GM12878 (cell line): ENCODE results near the gene OSBPL2. TPM values are rescaled to one million over a fixed set of nuclear protein-coding genes. Genes with fewer than 3 reads are reported as not detected.

Experiments
- ATAC-seq: fragments of 200-7000 bp; cut with Tn5 transposase; 3 replicates; pipeline ENCODE4 v1.9.1; 2020; ENCODE audit warnings: mild to moderate bottlenecking, moderate library complexity
- BruUV-seq: library from RNA; stranded (reverse); fragments of 400-500 nt; replicated peaks from 2 replicates; lab custom pipeline; 2021; lab: Mats Ljungman, UMichigan
- CTCF ChIA-PET: fragments of 300-600 bp; sonication (Branson Sonifier 250); formaldehyde crosslinking; extraction: SDS; loops from one replicate; lab custom pipeline; 2021; ENCODE audit warnings: inconsistent platforms; lab: Yijun Ruan, JAX
- POLR2A ChIA-PET: fragments of 350-600 bp; formaldehyde crosslinking; extraction: SDS; loops from one replicate; lab custom pipeline; 2021; ENCODE audit warnings: inconsistent platforms; lab: Charles Lee
- RAD21 ChIA-PET: fragments of 300-600 bp; sonication (Branson Sonifier 250); formaldehyde crosslinking; loops from one replicate; lab custom pipeline; 2023; ENCODE audit warnings: antibody characterized with exemption; ENCODE audit not compliant: unreplicated experiment; lab: Charles Lee
- SMC1A ChIA-PET: fragments of 300-600 bp; sonication (Branson Sonifier 250); formaldehyde crosslinking; loops from one replicate; lab custom pipeline; 2023; ENCODE audit not compliant: unreplicated experiment, uncharacterized antibody; lab: Charles Lee
- DNase-seq: peaks from one replicate; pipeline ENCODE4 v3.0.0-alpha.2; 2011; ENCODE audit warnings: low read depth, low spot score
- FAIRE-seq: peaks from 3 replicates; lab custom pipeline; 2011; peaks lifted over from hg19 to GRCh38; lab: Jason Lieb, UNC
- H2AFZ ChIP-seq: 2 replicates; pipeline ENCODE4 v1.6.0; 2011; ENCODE audit warnings: low read depth, low read length, control low read depth; ENCODE audit not compliant: control insufficient read depth
- H3K27ac ChIP-seq: 2 replicates; pipeline ENCODE4 v1.5.1; 2011; ENCODE audit warnings: control low read depth; ENCODE audit not compliant: control insufficient read depth, insufficient read depth
- H3K27me3 ChIP-seq, 2 experiments: replicated peaks in 1 of 2; 2 replicates each; pipeline versions ENCODE4 v1.6.0 to v1.6.1; 2011; ENCODE audit warnings: low read length in 1 of 2; ENCODE audit not compliant: control insufficient read depth in 2 of 2, insufficient read depth in 2 of 2
- H3K36me3 ChIP-seq, 2 experiments: 2 replicates each; pipeline ENCODE4 v1.5.1; 2011; ENCODE audit warnings: low read length in 1 of 2; ENCODE audit not compliant: control insufficient read depth in 2 of 2, insufficient read depth in 2 of 2
- H3K4me1 ChIP-seq: 2 replicates; pipeline ENCODE4 v1.6.1; 2011; ENCODE audit warnings: mild to moderate bottlenecking, low read length, moderate library complexity, mixed read lengths; ENCODE audit not compliant: control insufficient read depth, insufficient read depth
- H3K4me2 ChIP-seq: 2 replicates; pipeline ENCODE4 v1.6.0; 2011; ENCODE audit warnings: control low read depth; ENCODE audit not compliant: control insufficient read depth, insufficient read depth
- H3K4me3 ChIP-seq: fragments of 200-600 bp; sonication (generic); 2 replicates; pipeline ENCODE4 v1.5.1; 2016
- H3K79me2 ChIP-seq: 2 replicates; pipeline ENCODE4 v1.6.0; 2011; ENCODE audit warnings: low read length; ENCODE audit not compliant: control insufficient read depth, insufficient read depth
- H3K9ac ChIP-seq: 2 replicates; pipeline ENCODE4 v1.8.0; 2011; ENCODE audit warnings: low read length, control low read depth, mixed read lengths; ENCODE audit not compliant: control insufficient read depth, insufficient read depth
- H3K9me3 ChIP-seq: replicated peaks from 3 replicates; pipeline ENCODE4 v1.5.1; 2011; ENCODE audit warnings: mild to moderate bottlenecking, low read length; ENCODE audit not compliant: control insufficient read depth, insufficient read depth
- H4K20me1 ChIP-seq: 2 replicates; pipeline ENCODE4 v1.6.0; 2011; ENCODE audit not compliant: control insufficient read depth, insufficient read depth
- ASH2L ChIP-seq: fragments of 300-600, 200-600 bp; sonication (generic); IDR thresholded peaks from 2 replicates; pipeline ENCODE4 v1.6.1; 2017; ENCODE audit warnings: low read depth, mild to moderate bottlenecking, borderline replicate concordance
- BCLAF1 ChIP-seq: fragments of 450-650 bp; IDR thresholded peaks from 2 replicates; pipeline ENCODE4 v1.6.1; 2017; ENCODE audit warnings: antibody characterized with exemption, mild to moderate bottlenecking, moderate library complexity
- IKZF1 ChIP-seq: fragments of 450-650 bp; conservative IDR thresholded peaks from 2 replicates; pipeline ENCODE4 v1.6.1; 2017; ENCODE audit warnings: antibody characterized with exemption, mild to moderate bottlenecking
- PBX3 ChIP-seq: IDR thresholded peaks from 2 replicates; pipeline ENCODE4 v1.6.1; 2011; ENCODE audit warnings: mild to moderate bottlenecking, low read depth, low read length, moderate library complexity; ENCODE audit not compliant: insufficient replicate concordance
- POLR2AphosphoS2 ChIP-seq: IDR thresholded peaks from 2 replicates; pipeline ENCODE4 v1.6.1; 2011; ENCODE audit warnings: low read depth, mild to moderate bottlenecking, low read length, improper control_type of control experiment, moderate library complexity
- RAD51 ChIP-seq: fragments of 450-650 bp; IDR thresholded peaks from 2 replicates; pipeline ENCODE4 v1.6.1; 2016; ENCODE audit warnings: moderate library complexity, mild to moderate bottlenecking, inconsistent platforms
- RB1 ChIP-seq: fragments of 450-650 bp; formaldehyde crosslinking; IDR thresholded peaks from 2 replicates; pipeline ENCODE4 v1.6.1; 2017; ENCODE audit warnings: mild to moderate bottlenecking, borderline replicate concordance
- SMC3 ChIP-seq: IDR thresholded peaks from 2 replicates; pipeline ENCODE4 v1.6.1; 2011; ENCODE audit warnings: low read length, improper control_type of control experiment, borderline replicate concordance
- WGBS: methylation state at CpG from one replicate; pipeline ENCODE4 v1.1.6; 2016; ENCODE audit warnings: low lambda C conversion rate; ENCODE audit not compliant: insufficient replicate concordance, insufficient coverage; ENCODE audit errors: missing lambda C conversion rate; 5-methylcytosine and 5-hydroxymethylcytosine counted together
- in situ Hi-C: fragments of 300-500 bp; cut with MboI; formaldehyde crosslinking; loops from 9 replicates; pipeline ENCODE4 v1.14.3; 2018; ENCODE audit warnings: mixed read lengths
- intact Hi-C: fragments of 100-400 bp; cut with micrococcal nuclease; formaldehyde crosslinking; loops from one replicate; pipeline ENCODE4 v1.14.2; 2022; ENCODE audit not compliant: unreplicated experiment
- polyA plus RNA-seq, 11 experiments: library from polyadenylated mRNA; depleted of rRNA in 4 of 11; unstranded in 6 of 11; stranded (reverse) in 5 of 11; fragments of >200 nt; fragmentation: Nextera tagmentation in 4 of 11; fragmentation: Illumina TruSeq in 1 of 11; extraction: Ambion mirVana in 4 of 11; extraction: Trizol in 1 of 11; gene quantifications; 1 replicate in 1 of 11; 2 replicates in 10 of 11; pipeline versions ENCODE4 v1.2.1 to v1.2.3, GENCODE V29; 2011 to 2016; ENCODE audit warnings: inconsistent platforms in 2 of 11, missing spikeins in 2 of 11, low read depth in 1 of 11
- total RNA-seq, 4 experiments: library from RNA; depleted of rRNA in 3 of 4; stranded (reverse); fragments of >200 nt in 3 of 4; fragmentation: Illumina TruSeq in 1 of 4; extraction: Trizol in 1 of 4; gene quantifications; 2 replicates each; pipeline versions ENCODE4 v1.2.1 to v1.2.3, GENCODE V29; 2013 to 2021
- TF ChIP-seq, protein P1 (sequence below): fragments of 450-650 bp; IDR thresholded peaks from 2 replicates; pipeline ENCODE4 v1.6.1; 2016; ENCODE audit warnings: mild to moderate bottlenecking

Gene OSBPL2
- total and polyA plus RNA-seq, 10 of the 15 experiments (the other 5 are each of a cell fraction or from before 2014, with no cell fraction given): 2.8 to 22.3 (median 14.7) TPM

- no peak for DNase-seq
- Histone ChIP-seq H3K27ac (no peak overlapping the region), H2AFZ (no peak overlapping the region), H3K9me3 (no peaks in the 10 kb centered on the region), H4K20me1 (no peaks in the 10 kb centered on the region), H3K27me3 (no peaks in the 10 kb centered on the region), H3K79me2 (no peaks in the 10 kb centered on the region)
- ChIA-PET RAD21 (no interaction called here), SMC1A (no interaction called here), POLR2A (no interaction called here), CTCF (interaction anchor here (1.2 kb wide), 1 partner anchor 25 kb away, joined by 3 read pairs; the partner anchor contains the start of gene ADRM1)
- FAIRE-seq: no peak
- in situ Hi-C loops: no loop called here
- ATAC-seq: no peak
- 60% methylated on average over 26 of the region's 30 CpGs for WGBS
- TF ChIP-seq IKZF1 (no peak), RB1 (no peak), SMC3 (no peak)
- TF ChIP-seq, all 136 proteins: peak for 0
- no peak overlapping the region for H3K4me2 ChIP-seq
- no peaks in the 10 kb centered on the region for H3K4me1 ChIP-seq
- H3K4me3 ChIP-seq: no peak overlapping the region
- H3K9ac ChIP-seq: no peak overlapping the region
- intact Hi-C loops: no loop called here
- BruUV-seq: no TSS peak
- H3K36me3 ChIP-seq: no peaks in the 10 kb centered on the region
Observed at GRCh38 chr20:62326959-62327725, 88.8 kb downstream of the OSBPL2 start.

DNA sequence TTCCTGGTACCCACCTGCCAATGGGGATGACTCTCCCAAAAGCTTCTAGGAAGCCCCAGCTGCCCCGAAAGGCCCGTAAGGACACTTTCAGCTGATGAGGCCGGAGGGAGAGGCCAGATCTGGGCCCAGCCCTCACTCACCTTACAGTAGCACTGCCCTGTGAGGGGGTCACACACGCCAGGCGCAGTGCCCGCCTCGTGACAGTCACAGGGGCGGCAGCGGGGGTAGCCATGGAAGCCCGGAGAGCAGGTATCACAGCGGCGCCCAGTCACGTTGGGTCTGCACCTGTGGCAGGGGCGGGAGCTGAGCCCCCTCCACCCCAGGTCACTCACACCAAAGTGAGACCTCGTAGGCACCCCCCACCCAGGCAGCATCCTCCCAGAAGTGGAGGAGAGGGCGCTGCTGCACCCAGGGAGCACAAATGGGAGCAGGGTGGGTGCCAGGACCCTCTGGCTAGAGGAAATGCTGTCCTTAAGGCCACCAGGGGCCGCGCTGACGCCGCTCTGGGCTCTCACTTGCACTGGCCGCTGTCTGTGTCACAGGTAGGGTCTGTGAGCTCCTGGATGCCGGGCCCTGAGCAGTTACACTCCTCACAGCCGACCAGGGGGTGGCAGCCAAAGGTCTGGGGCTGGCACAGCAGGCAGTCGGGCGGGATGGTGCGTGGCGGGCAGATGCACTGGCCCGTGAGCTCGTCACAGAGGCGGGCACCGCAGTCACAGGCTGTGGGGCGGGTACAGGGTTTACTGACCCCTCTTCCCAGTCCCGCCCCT lies 89.6 kb downstream of the OSBPL2 start:
- peak; percentile 49; the same call in 2 of the 3 replicates for ATAC-seq
- no peaks in the 10 kb centered on the region for H3K27me3 ChIP-seq
- ChIA-PET SMC1A (no interaction called here), RAD21 (no interaction called here), POLR2A (no interaction called here), CTCF (interaction anchor here (0.8 to 1.2 kb wide), 2 partner anchors 26 to 55 kb away, joined by 3 to 4 read pairs; partner anchors contain the start of gene ADRM1)
- H3K9ac ChIP-seq: no peak overlapping the region
- WGBS: 60% methylated on average over 33 of the region's 33 CpGs
- no peak overlapping the region for H3K4me3 ChIP-seq
- H3K9me3 ChIP-seq: no peaks in the 10 kb centered on the region
- FAIRE-seq: no peak
- H3K4me1 ChIP-seq: no peaks in the 10 kb centered on the region
- no TSS peak for BruUV-seq
- DNase-seq: no peak
- H3K4me2 ChIP-seq: no peak overlapping the region
- no peak overlapping the region for H2AFZ ChIP-seq
- no peaks in the 10 kb centered on the region for H3K36me3 ChIP-seq
- H4K20me1 ChIP-seq: no peaks in the 10 kb centered on the region
- H3K79me2 ChIP-seq: no peaks in the 10 kb centered on the region
- no peak overlapping the region for H3K27ac ChIP-seq
- intact Hi-C loops (no loop called here), in situ Hi-C loops (no loop called here)
- no peak for TF ChIP-seq ASH2L
- TF ChIP-seq, protein P1, sequence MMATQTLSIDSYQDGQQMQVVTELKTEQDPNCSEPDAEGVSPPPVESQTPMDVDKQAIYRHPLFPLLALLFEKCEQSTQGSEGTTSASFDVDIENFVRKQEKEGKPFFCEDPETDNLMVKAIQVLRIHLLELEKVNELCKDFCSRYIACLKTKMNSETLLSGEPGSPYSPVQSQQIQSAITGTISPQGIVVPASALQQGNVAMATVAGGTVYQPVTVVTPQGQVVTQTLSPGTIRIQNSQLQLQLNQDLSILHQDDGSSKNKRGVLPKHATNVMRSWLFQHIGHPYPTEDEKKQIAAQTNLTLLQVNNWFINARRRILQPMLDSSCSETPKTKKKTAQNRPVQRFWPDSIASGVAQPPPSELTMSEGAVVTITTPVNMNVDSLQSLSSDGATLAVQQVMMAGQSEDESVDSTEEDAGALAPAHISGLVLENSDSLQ: no peak
- TF ChIP-seq POLR2AphosphoS2: no peak
- TF ChIP-seq RAD51: no peak
- TF ChIP-seq BCLAF1: no peak
- no peak for TF ChIP-seq PBX3
